NCI-H128 (cell line): ENCODE measurements around the gene ZFP36L2.

Source experiments
- DNase-seq: peaks from one replicate; lab custom pipeline; 2025; ENCODE audit not compliant: unreplicated experiment; lab: John Stamatoyannopoulos, UW

ZFP36L2 gene, protein sequence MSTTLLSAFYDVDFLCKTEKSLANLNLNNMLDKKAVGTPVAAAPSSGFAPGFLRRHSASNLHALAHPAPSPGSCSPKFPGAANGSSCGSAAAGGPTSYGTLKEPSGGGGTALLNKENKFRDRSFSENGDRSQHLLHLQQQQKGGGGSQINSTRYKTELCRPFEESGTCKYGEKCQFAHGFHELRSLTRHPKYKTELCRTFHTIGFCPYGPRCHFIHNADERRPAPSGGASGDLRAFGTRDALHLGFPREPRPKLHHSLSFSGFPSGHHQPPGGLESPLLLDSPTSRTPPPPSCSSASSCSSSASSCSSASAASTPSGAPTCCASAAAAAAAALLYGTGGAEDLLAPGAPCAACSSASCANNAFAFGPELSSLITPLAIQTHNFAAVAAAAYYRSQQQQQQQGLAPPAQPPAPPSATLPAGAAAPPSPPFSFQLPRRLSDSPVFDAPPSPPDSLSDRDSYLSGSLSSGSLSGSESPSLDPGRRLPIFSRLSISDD

DNA sequence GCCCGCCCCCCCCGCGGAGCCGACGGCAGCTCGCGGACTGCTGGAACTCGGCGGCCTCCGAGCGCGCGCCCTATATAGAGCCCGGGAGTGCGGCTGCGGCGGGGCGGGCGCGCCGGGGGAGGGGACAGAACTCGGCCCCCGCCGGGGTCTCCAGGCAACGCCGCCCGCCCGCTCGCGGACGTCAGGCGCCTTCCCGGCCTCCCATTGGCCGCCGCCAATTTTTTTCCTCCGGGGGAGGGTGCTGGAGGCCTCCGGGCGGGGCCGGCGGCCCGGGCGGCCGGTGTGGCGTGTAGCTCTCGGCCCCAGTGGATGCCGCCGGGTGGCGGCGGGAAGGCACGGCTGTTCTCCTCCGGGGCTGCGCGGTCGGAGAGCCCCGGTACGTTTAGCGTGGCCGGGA lies at the start of gene ZFP36L2:
TSS of gene ZFP36L2 (minus strand) at position 49 of the 397 bp plus-strand sequence. CDS start 291 bp downstream, outside the sequence.
- peak; percentile 81 for DNase-seq

GRCh38 chr2:43274721-43275120 lies 48.3 kb upstream of the ZFP36L2 start:
- DNase-seq: no peak

- no peak for DNase-seq
These were observed 47.6 kb upstream of the ZFP36L2 start for GRCh38 chr2:43274055-43274454.

GRCh38 chr2:43273529-43273928 lies 47.1 kb upstream of the ZFP36L2 start:
- no peak for DNase-seq

GRCh38 chr2:43270930-43271615 lies 44.7 kb upstream of the ZFP36L2 start:
- no peak for DNase-seq

- no peak for DNase-seq
These were observed 44.1 kb upstream of the ZFP36L2 start for GRCh38 chr2:43270461-43270860.

GRCh38 chr2:43269706-43270105 lies 43.3 kb upstream of the ZFP36L2 start:
- no peak for DNase-seq

DNA sequence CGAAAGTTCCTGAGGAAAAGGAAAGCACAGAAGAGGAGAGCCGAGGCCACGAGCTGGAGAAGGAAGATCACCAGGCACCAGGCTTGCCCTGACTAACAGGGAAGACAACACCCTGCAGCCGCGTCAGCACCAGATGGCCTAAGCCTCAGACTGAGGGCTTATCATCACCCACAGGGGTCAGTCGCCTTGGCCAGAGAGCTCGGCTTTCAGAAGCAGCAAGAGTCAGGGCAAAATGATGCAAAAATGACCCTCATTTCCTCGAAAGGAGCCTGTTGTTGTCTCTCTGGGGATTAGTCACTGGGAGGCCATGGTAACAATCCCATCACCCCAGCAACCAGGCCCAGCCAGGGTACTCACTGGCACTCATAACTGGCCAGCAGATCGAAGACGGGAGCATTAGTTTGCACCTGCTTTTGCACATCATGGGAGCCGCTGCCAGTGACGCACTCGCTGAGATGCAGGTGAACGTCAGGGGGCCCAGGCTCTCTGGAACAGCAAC lies 42.7 kb upstream of the ZFP36L2 start:
- no peak for DNase-seq

GRCh38 chr2:43268066-43268953 lies 41.9 kb upstream of the ZFP36L2 start:
- DNase-seq: no peak

GRCh38 chr2:43267381-43267780 lies 41.0 kb upstream of the ZFP36L2 start:
- no peak for DNase-seq

GRCh38 chr2:43266711-43267111 lies 40.3 kb upstream of the ZFP36L2 start:
- no peak for DNase-seq

GRCh38 chr2:43265421-43265820 lies 39.0 kb upstream of the ZFP36L2 start:
- no peak for DNase-seq

GRCh38 chr2:43265001-43265400 lies 38.6 kb upstream of the ZFP36L2 start:
- no peak for DNase-seq

GRCh38 chr2:43262951-43263350 lies 36.5 kb upstream of the ZFP36L2 start:
- no peak for DNase-seq

GRCh38 chr2:43262239-43262638 lies 35.8 kb upstream of the ZFP36L2 start:
- DNase-seq: no peak

- no peak for DNase-seq
These were observed 33.1 kb upstream of the ZFP36L2 start for GRCh38 chr2:43259512-43259911.

- no peak for DNase-seq
These were observed 32.2 kb upstream of the ZFP36L2 start for GRCh38 chr2:43258547-43259156.

DNA sequence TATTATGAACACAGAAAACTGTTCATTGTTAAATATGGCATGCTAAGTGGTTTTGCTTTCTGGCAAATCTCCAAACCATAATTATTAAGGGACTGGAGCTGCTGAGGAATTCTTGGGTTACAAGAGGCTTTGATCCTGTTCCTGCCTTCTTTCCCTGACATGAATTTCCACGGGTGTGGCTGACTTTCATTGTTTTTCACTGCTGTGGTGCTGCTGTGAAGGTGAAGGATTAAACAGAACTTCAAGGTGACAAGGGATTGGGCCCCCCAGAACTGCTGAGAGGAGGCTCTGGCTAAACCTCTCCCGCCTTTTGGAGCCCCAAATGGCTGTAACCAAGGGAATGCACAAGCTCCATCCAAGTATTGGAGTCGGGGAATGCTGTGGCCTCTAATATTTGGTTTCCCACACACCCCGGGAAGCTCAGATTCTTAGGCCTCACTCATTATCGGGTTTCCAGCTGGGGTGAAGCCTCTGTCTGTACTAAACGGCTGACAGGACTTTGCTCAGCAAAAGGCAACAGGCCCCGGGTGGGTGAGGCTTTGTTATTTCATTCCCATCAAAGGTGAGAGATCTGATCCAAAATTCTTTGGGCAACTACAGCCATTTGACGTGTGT lies 29.0 kb upstream of the ZFP36L2 start:
- DNase-seq: peak; percentile 19

DNA sequence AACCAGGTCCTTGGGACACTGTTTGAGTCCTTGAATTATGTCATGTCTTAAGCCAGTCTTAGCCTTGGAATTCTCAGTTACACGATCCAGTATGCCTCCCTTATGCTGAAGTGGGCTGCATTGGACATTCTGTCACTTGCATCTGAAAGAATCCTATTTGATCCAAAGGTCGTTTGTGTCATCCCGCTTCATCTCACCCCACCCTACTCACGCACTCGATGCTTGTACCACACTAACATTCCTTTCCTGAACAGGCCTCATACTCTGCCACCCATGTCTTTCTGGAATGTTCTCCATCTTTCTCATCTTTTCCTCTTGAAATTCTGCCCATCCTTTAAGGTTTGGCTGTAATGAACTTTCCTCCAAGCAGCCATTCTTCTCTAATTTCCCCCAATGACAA lies 27.9 kb upstream of the ZFP36L2 start:
- no peak for DNase-seq

DNA sequence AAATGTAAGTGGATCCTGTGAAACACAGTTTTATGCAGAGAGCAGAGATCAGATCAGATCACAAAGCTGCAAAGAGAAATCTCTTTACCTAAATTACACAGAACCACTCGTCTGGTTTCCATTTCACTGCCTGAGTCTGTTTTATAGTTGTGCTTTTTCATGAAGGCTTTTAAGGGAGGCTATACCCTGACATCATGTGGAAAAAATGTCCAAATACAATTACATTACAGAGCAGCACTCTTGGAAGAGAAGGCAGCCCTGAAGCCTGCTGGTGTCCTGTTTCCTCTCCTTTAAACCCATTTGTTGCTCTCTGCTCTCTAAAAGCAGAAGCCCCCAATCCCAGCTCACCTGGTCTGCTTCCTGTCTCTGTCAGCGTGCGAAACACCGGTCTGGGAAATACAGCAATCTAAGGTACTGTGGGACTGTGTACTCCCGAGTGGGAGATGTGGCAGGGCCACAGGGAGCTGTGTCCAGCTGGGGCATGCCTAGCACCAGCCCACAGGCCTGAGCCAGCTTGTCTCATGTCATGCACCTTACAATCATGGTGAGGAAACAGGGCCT lies 24.8 kb upstream of the ZFP36L2 start:
- no peak for DNase-seq
